ENCODE results near the gene FER.

DNA sequence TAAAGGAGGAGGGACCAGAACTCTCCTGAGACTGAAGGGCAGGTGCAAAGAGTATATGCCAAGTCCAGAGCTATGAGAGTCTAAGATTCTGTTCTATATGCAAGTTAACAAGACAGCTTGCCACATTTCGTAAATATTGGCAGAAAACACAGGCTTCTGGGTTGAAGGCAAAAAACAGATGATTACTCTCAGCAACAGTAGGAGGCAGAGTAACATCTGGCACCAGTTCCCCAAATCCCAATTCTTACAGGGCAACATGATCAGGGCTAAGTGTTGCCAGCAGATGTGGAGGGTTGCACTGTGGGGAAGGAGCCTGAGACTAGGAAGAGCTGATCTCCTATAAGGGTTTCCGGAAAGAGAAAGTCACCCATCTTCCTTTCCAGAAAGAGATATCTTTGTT, 482.7 kb downstream of the FER start:
- TF ChIP-seq, protein P1, sequence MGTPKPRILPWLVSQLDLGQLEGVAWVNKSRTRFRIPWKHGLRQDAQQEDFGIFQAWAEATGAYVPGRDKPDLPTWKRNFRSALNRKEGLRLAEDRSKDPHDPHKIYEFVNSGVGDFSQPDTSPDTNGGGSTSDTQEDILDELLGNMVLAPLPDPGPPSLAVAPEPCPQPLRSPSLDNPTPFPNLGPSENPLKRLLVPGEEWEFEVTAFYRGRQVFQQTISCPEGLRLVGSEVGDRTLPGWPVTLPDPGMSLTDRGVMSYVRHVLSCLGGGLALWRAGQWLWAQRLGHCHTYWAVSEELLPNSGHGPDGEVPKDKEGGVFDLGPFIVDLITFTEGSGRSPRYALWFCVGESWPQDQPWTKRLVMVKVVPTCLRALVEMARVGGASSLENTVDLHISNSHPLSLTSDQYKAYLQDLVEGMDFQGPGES (IDR thresholded peaks at IDR 0.05; ENCODE audit: low read depth, low read length), result no peak
- no peak for TF ChIP-seq CTCF (IDR thresholded peaks at IDR 0.05)
- TF ChIP-seq SMC3 (IDR thresholded peaks at IDR 0.05; ENCODE audit: low read depth, low read length), result no peak
- no peak for TF ChIP-seq TAF1 (IDR thresholded peaks at IDR 0.05; ENCODE audit: borderline replicate concordance, low read depth, low read length)
- TF ChIP-seq TEAD4 (IDR thresholded peaks at IDR 0.05; ENCODE audit: borderline replicate concordance, insufficient read depth), result no peak
- TF ChIP-seq RAD21 (IDR thresholded peaks at IDR 0.05; ENCODE audit: low read length), result no peak
- no peak for TF ChIP-seq EZH2phosphoT487 (IDR thresholded peaks at IDR 0.05; ENCODE audit: borderline replicate concordance, low read depth)
- TF ChIP-seq GATA2 (CRISPR knock-in tag; IDR thresholded peaks at IDR 0.05), result no peak
- TF ChIP-seq EP300 (IDR thresholded peaks at IDR 0.05; ENCODE audit: borderline replicate concordance in 1 of 2, low read depth in 1 of 2, low read length in 1 of 2), result no peak
